ENCODE results near the gene CA11.

DNA sequence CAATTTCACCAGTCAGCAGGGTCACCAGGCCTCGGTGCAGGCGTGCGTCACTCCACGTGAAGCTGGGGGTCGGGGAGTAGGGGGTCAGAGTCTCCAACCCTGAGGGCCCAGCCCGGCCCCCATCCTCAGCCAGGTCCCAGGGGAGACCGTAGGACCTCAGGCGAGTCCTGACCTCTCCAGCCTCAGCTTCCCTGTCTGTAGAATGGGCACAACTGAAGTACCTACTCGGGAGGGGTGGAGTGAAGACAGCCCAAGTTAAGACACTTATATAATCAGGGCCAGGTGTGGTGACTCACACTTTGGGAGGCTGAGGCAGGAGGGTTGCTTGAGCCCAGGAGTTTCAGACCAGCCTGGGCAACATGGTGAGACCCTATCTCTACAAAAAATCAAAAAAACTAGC, 42.1 kb downstream of the CA11 start:
- no peak for TF ChIP-seq POLR2A (IDR thresholded peaks at IDR 0.05)
- TF ChIP-seq, protein P1, sequence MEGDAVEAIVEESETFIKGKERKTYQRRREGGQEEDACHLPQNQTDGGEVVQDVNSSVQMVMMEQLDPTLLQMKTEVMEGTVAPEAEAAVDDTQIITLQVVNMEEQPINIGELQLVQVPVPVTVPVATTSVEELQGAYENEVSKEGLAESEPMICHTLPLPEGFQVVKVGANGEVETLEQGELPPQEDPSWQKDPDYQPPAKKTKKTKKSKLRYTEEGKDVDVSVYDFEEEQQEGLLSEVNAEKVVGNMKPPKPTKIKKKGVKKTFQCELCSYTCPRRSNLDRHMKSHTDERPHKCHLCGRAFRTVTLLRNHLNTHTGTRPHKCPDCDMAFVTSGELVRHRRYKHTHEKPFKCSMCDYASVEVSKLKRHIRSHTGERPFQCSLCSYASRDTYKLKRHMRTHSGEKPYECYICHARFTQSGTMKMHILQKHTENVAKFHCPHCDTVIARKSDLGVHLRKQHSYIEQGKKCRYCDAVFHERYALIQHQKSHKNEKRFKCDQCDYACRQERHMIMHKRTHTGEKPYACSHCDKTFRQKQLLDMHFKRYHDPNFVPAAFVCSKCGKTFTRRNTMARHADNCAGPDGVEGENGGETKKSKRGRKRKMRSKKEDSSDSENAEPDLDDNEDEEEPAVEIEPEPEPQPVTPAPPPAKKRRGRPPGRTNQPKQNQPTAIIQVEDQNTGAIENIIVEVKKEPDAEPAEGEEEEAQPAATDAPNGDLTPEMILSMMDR (IDR thresholded peaks at IDR 0.05), result no peak
